GM12892 (cell line): ENCODE measurements around the gene CAMTA1.

Experiments
- DNase-seq: peaks from one replicate; pipeline ENCODE4 v3.0.0; 2011; ENCODE audit not compliant: insufficient read length
- FAIRE-seq: peaks from 2 replicates; lab custom pipeline; 2011; peaks lifted over from hg19 to GRCh38; lab: Jason Lieb, UNC
- POLR2A ChIP-seq: IDR thresholded peaks from 2 replicates; pipeline ENCODE4 v1.6.1; 2011; ENCODE audit warnings: low read depth, low read length, control low read depth
- POLR2AphosphoS5 ChIP-seq: IDR thresholded peaks from 2 replicates; pipeline ENCODE4 v1.6.1; 2011; ENCODE audit warnings: low read depth, low read length, control low read depth
- TAF1 ChIP-seq: IDR thresholded peaks from 2 replicates; pipeline ENCODE4 v1.6.1; 2011; ENCODE audit warnings: low read depth, mild to moderate bottlenecking, control low read depth, low read length, borderline replicate concordance

The CAMTA1 gene

GRCh38 chr1:6972399-6972798, 187.1 kb downstream of the CAMTA1 start:
- TF ChIP-seq POLR2A (no peak), POLR2AphosphoS5 (no peak), TAF1 (no peak)
- no peak for FAIRE-seq
- DNase-seq, result no peak

GRCh38 chr1:6975331-6976043, 190.2 kb downstream of the CAMTA1 start:
- TF ChIP-seq TAF1, result no peak
- TF ChIP-seq POLR2A, result no peak
- no peak for TF ChIP-seq POLR2AphosphoS5
- FAIRE-seq (no peak), DNase-seq (no peak)

GRCh38 chr1:6976044-6976375, 190.8 kb downstream of the CAMTA1 start:
- FAIRE-seq, result no peak
- DNase-seq, result no peak

DNA sequence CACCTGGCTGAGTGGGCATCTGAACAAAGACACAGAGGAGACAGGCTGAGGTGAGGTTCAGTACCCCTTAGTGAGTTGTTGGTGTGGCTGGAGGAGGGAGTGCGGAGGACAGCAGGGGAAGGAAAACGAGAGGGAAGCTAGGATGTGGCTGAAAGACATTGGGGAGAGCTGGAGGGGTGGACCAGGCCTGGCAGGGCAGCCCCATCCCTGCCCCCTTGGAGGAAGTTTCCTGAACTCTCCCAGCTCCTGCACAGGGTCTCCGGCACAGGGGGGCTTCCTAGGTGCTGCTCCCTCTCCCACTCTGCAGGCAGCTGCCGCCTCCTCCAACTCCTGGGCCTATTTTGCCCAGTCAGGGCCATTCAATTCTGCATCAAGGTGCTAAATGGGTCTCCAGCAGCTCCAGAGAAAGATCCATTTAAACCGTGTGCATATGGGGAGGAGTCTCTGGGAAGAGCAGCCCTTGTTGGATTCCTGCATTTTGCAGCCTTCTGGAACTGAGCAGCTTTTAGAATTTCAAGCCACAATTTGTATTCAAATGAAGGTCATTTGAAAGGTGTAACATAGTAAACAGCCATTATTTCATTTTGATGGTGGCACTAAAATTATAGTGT, 193.9 kb downstream of the CAMTA1 start:
- FAIRE-seq (no peak), DNase-seq (no peak)
- TF ChIP-seq POLR2A (no peak), TAF1 (no peak), POLR2AphosphoS5 (no peak)

More at GRCh38 chr1:6976044-6976375, 190.8 kb downstream of the CAMTA1 start:
- TF ChIP-seq POLR2A (no peak), POLR2AphosphoS5 (no peak), TAF1 (no peak)

GRCh38 chr1:6981595-6981994, 196.3 kb downstream of the CAMTA1 start:
- no peak for TF ChIP-seq POLR2A
- no peak for TF ChIP-seq POLR2AphosphoS5
- no peak for TF ChIP-seq TAF1
- FAIRE-seq (no peak), DNase-seq (no peak)

- TF ChIP-seq TAF1 (no peak), POLR2AphosphoS5 (no peak), POLR2A (no peak)
- no peak for FAIRE-seq
- no peak for DNase-seq
Measured at GRCh38 chr1:6982443-6982842, 197.2 kb downstream of the CAMTA1 start.

DNA sequence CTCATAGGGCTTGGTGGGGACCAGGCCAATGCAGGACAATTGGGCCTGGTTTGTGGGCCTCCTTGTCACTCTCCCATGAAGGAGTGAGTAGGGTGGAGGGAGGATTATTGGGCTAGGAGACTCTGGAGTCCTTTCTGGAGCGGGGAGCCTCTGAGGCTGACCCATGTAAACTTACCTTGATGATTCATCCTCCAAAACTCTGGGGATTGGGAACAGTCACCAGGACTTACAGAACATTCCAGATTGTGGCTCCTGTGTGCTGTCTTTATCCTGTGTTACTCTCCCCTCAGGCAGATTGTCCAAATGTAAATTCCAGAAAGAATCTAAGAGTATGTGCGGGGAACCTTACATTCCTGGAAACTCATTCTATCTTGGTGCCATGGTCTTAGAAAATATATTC, 197.6 kb downstream of the CAMTA1 start:
- no peak for DNase-seq
- no peak for FAIRE-seq
- no peak for TF ChIP-seq TAF1
- no peak for TF ChIP-seq POLR2A
- no peak for TF ChIP-seq POLR2AphosphoS5

DNA sequence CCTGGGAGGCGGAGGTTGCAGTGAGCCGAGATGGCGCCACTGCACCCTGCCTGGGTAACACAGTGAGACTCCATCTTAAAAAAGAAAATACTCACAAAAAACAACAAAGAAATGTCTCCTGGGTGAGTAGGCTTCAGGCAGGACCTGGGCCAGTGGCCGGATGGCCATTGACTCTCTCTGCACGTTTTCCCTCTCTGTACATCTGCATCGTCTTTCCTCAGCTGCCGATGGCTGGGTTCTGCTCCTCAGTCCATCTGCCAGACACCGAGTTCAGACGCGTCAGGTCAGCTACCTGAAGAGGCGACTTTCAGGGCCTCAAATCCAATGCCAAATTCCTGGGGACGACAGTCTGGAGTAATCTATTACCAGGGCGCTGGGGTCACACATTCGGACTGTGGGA, 199.3 kb downstream of the CAMTA1 start:
- FAIRE-seq, result no peak
- TF ChIP-seq TAF1 (no peak), POLR2A (no peak), POLR2AphosphoS5 (no peak)

DNA sequence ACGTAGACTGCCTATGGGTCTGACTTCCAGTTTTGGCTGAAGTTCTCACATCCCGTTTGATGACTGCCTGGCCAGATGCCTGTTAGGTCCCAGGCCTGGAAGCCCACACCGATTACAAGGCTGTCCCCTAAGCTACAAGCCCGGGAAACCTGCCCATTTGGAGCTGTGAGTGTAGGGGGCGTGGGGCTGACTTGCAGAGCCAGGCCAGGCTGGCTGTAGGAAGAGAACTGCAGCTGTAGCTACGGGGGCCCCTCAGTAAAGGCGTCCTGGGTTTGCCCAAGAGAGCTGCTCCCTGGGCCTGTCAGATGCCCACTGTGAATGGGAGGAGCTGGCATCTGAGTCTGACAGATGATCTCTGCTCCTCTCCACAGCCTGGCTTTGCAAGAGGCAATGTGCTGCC, 199.7 kb downstream of the CAMTA1 start:
- no peak for TF ChIP-seq TAF1
- TF ChIP-seq POLR2A, result no peak
- no peak for TF ChIP-seq POLR2AphosphoS5
- DNase-seq (no peak), FAIRE-seq (no peak)

More for the DNA sequence above, 199.3 kb downstream of the CAMTA1 start:
- DNase-seq, result no peak

GRCh38 chr1:6985549-6986276, 200.5 kb downstream of the CAMTA1 start:
- DNase-seq (no peak), FAIRE-seq (no peak)
- TF ChIP-seq TAF1 (no peak), POLR2A (no peak), POLR2AphosphoS5 (no peak)

DNA sequence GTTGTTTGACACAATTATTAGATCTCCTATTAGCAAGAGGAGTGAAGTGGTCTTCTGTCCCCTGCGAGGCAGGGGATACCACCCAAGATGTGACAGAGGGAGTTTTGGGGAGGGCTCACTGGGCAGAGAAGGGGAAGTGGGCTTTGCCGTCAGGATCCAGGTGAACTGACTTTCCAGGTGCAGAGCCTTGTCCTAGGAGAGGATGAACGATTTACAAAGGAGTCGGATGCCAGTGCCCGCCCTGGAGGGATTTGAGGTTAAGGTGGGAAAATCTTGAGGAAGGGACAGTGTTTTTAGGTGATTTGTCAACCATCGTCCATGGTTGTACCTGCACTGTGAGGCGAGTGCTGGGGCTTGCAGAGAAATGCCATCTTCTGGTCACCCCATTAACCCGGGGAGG, 201.0 kb downstream of the CAMTA1 start:
- no peak for TF ChIP-seq POLR2A
- TF ChIP-seq TAF1, result no peak
- TF ChIP-seq POLR2AphosphoS5, result no peak
- DNase-seq (no peak), FAIRE-seq (no peak)

DNA sequence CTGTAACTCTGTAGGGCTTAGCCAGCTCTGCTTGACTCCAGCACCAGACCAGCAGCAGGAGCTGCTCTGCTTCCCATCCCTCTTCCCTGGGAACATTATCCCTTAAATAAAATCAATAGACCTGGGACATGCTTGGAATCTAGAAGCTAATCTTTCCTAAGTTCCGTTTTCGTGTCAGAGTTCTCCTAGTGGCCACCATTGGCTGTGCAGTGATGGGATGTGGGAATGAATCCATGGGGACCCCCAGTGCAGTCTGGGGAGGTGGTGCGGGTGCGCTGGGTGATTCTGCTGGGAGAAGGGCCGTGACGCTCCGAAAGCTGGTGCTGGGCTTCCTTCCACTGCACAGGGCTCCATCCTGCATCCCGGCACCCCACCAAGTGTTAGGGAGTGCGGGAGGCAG, 202.7 kb downstream of the CAMTA1 start:
- DNase-seq, result no peak
- no peak for FAIRE-seq
- no peak for TF ChIP-seq TAF1
- TF ChIP-seq POLR2AphosphoS5, result no peak
- no peak for TF ChIP-seq POLR2A

GRCh38 chr1:6988796-6989195, 203.5 kb downstream of the CAMTA1 start:
- no peak for TF ChIP-seq POLR2AphosphoS5
- no peak for DNase-seq
- FAIRE-seq, result no peak
